ENCODE data around the gene C20orf204.

C20orf204 gene

DNA sequence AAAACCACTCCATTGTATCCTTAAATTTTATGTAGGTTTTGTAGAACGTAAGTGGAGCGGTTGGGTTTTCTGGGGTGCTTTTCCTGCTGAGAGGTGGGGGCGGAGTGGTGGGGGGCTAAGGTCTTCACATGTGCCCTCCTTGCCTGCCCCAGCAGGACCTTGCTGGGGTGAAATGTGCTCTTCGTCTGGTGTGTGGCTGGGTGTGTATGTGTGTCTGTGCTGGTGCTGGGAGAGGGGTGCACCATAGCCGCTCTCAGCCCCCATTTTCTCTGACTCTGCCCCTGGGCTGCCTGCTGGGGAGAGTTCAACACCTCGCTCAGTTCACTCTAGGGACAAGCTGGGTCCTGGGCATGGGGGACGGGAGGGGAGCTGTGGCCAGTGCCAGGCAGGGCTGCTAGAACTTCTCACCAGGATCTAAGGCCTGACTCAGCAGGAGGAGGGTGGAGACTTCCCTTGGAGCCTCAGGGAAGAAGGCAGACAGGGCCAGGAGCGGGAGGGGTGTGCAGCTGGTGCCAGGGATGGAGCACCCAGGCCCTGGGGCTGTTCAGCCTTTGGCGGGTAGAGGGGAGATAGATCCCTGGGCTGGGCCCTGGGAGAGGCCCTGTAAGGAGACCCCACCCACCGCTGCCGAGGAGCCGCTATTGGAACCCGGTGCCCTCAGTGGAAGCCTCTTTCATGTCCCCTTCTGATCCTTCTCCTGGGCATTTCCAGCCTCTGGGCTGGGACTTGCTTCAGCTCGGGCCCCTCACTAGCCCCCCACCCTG is 8.7 kb downstream of the C20orf204 start:
- H3K4me3 ChIP-seq (ENCODE audit: low read depth, low read length), result no peak overlapping the region
- TF ChIP-seq, protein P1, sequence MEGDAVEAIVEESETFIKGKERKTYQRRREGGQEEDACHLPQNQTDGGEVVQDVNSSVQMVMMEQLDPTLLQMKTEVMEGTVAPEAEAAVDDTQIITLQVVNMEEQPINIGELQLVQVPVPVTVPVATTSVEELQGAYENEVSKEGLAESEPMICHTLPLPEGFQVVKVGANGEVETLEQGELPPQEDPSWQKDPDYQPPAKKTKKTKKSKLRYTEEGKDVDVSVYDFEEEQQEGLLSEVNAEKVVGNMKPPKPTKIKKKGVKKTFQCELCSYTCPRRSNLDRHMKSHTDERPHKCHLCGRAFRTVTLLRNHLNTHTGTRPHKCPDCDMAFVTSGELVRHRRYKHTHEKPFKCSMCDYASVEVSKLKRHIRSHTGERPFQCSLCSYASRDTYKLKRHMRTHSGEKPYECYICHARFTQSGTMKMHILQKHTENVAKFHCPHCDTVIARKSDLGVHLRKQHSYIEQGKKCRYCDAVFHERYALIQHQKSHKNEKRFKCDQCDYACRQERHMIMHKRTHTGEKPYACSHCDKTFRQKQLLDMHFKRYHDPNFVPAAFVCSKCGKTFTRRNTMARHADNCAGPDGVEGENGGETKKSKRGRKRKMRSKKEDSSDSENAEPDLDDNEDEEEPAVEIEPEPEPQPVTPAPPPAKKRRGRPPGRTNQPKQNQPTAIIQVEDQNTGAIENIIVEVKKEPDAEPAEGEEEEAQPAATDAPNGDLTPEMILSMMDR (IDR thresholded peaks at IDR 0.05; ENCODE audit: low read depth, low read length, missing control alignments), result no peak
- no peak for DNase-seq (ENCODE audit: low read depth)

DNA sequence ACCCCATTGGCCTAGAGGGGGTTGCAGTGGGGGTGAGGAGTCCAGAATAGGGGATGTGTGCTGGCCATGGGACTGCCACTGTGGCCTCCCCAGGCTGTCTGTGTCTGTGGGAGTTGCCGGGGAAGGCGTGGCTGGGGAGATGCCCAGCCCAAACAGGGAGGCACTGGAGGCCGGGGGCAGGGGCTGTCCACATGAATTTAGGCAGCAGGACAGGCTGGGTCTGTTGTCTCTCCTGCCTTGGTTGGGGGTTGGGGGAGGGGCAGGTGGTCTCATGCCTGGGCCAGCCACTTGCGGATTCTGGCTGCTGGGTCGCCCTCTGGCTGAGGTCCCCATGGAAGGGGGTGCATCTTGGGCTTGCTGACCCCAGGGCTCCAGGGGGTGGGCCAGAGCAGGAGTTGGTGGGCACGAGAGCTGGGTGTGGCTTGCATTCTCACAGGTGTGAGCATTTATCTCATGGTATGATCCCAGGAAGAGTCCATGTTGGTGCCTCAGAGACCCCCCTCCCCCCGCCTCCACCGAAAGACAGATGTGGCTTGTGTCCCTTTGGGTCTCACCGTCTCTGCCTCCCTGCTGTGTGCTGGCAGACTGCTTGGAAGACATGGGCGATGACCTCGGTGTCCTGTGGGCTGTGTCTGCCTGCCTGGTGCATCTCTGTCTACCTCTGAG is 9.5 kb downstream of the C20orf204 start:
- TF ChIP-seq, protein P1 (IDR thresholded peaks at IDR 0.05; ENCODE audit: low read depth, low read length, missing control alignments), result no peak
- H3K4me3 ChIP-seq (ENCODE audit: low read depth, low read length), result no peak overlapping the region
- DNase-seq (ENCODE audit: low read depth), result no peak

DNA sequence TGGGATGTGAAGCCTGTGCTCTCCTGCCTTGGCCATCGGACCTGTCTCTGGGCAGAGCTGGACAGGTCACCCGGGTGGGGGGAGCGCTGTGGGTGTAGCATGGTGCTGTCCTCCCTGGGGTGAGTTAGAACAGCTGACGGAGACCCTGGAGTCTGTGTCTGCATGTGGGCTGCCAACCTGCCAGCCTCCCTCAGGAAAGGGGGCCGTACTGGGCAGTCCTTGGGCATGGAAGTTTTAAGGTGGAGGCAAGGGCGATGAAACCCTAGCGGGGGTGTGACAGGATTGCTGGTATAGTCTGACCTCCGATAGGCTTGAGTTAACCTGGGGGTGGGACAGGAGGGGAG is 11.0 kb downstream of the C20orf204 start:
- TF ChIP-seq, protein P1 (IDR thresholded peaks at IDR 0.05; ENCODE audit: low read depth, low read length, missing control alignments), result no peak
- no peak overlapping the region for H3K4me3 ChIP-seq (ENCODE audit: low read depth, low read length)
- no peak for DNase-seq (ENCODE audit: low read depth)

DNA sequence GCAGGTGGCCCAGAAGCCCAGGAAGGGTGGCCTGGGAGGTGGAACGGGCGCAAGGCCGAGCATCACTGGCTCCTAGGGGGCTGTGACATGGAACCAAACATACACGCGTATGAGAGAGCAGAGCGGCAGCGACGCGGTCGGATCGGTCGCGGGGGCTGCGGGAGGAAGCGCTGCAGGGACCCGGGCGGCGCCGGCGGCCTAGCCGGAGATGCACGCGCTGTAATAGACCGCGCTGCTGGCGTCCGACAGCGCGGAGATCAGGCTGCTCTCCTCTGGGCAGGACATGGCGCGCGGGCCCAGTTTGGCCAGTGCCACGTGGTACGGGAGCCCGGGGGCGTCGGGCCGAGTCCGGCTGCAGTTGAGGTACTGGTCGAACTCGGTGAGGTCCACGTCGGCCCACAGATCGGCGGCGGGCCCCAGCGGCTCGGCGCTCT is 12.0 kb downstream of the C20orf204 start:
- H3K4me3 ChIP-seq (ENCODE audit: low read depth, low read length), result no peak overlapping the region
- TF ChIP-seq, protein P1 (IDR thresholded peaks at IDR 0.05; ENCODE audit: low read depth, low read length, missing control alignments), result no peak
- DNase-seq (ENCODE audit: low read depth), result no peak

DNA sequence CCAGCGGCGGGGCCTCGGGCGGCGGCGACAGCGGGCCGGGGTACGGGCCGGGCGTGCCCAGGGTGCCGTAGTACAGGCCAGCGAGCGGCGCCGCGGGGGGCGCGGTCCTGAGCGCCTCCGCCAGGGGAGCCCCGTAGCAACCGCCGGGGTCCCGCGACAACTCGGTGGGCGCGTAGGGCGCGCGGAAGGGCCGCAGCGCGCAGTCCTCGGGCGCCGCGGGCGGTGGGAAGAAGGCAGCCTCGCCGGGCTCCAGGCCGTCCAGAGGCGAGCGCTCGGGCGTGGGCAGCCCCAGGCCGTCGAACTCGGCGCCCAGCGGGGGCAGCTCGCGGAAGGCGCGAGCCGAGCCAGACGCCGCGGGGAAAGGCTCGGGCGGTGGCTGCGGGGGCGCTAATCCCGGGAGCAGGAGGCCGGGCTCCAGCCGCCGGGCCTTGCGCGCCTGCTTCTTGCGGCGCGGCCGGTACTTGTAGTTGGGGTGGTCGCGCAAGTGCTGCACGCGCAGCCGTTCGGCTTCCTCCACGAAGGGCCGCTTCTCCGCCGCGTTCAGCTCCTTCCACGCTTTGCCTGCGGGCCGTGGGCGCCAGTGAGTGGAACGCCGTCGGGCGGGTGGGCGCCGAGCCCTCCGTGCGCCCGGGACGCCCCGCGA is 12.5 kb downstream of the C20orf204 start:
- no peak for DNase-seq (ENCODE audit: low read depth)
- TF ChIP-seq, protein P1 (IDR thresholded peaks at IDR 0.05; ENCODE audit: low read depth, low read length, missing control alignments), result no peak
- H3K4me3 ChIP-seq (ENCODE audit: low read depth, low read length), result no peak overlapping the region

DNA sequence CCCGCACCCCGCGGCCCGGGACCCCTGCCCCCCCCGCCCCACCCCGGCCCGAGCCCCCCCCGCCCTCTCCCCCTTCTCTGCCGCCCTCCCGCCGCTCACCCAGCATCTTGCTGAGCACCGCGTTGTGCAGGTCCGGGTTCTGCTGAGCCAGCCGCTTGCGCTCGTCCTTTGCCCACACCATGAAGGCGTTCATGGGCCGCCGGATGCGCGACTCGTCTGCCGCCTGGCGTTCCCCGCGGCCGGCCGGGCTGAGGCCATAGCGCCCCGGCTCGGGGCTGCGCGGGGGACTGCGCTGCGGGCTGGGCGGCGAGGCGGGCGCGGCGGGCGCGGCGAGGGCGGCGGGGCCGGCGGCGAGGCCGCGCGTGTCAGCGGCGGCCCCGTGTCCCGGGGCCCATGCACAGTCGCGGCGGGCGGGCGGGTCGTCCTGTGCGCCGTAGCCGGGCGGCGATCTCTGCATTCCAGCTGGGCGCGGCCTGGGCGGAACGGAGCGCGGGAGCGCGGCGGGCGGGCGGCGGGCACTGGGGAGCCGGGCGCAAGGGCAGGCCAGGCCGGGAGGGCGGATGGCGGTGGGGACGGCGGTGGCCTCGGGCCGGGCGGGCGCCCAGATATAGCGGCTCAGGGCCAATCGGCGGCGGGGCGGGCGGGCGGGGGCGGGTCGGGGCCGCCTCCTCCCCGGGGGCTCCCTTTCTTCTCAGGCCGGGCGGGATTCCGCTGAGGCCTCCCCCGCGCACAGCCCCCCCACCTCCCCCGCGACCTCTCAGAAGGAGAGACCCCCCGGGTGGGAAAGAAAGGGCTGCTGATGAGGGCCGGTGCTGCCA is 13.3 kb downstream of the C20orf204 start, which contains the start of gene SOX18:
Gene SOX18, minus strand, starts transcription at position 580 of the 818 bp plus-strand sequence. Its CDS starts 123 bp downstream, at position 457.
- H3K4me3 ChIP-seq (ENCODE audit: low read depth, low read length), result no peak within 1 kb of the TSS
- no peak for DNase-seq (ENCODE audit: low read depth)
- TF ChIP-seq, protein P1 (IDR thresholded peaks at IDR 0.05; ENCODE audit: low read depth, low read length, missing control alignments), result no peak
